Osteoblast (primary cell): ENCODE measurements around the gene NCAM1. TPM values are rescaled to one million over a fixed set of nuclear protein-coding genes. Genes with fewer than 3 reads are reported as not detected.

Source experiments
- DNase-seq: peaks from one replicate; pipeline ENCODE4 v3.0.0; 2011; ENCODE audit warnings: low spot score, mixed read lengths; ENCODE audit not compliant: insufficient read length; ENCODE audit errors: missing footprints
- H2AFZ ChIP-seq: 2 replicates; pipeline ENCODE4 v1.6.0; 2011; ENCODE audit warnings: mild to moderate bottlenecking, low read length
- H3K27ac ChIP-seq: 2 replicates; pipeline ENCODE4 v1.5.1; 2011; ENCODE audit warnings: mild to moderate bottlenecking, low read depth, low read length, moderate library complexity
- H3K27me3 ChIP-seq: 2 replicates; pipeline ENCODE4 v1.6.0; 2012; ENCODE audit warnings: mild to moderate bottlenecking, control low read depth, inconsistent platforms, low read length, moderate library complexity; ENCODE audit not compliant: insufficient read depth
- H3K36me3 ChIP-seq: 2 replicates; pipeline ENCODE4 v1.5.1; 2011; ENCODE audit warnings: mild to moderate bottlenecking, low read length, control low read depth, moderate library complexity; ENCODE audit not compliant: insufficient read depth
- H3K4me1 ChIP-seq: 2 replicates; pipeline ENCODE4 v1.5.1; 2011; ENCODE audit warnings: mild to moderate bottlenecking, low read length, control low read depth, moderate library complexity; ENCODE audit not compliant: insufficient read depth
- H3K4me2 ChIP-seq: 2 replicates; pipeline ENCODE4 v1.6.0; 2011; ENCODE audit warnings: mild to moderate bottlenecking, low read length; ENCODE audit not compliant: insufficient read depth
- H3K4me3 ChIP-seq: fragments of 200-600 bp; sonication (generic); 3 replicates; pipeline ENCODE4 v1.5.1; 2012; ENCODE audit warnings: mild to moderate bottlenecking, low read length, inconsistent platforms; ENCODE audit not compliant: insufficient read depth
- H3K79me2 ChIP-seq: 2 replicates; pipeline ENCODE4 v1.6.0; 2012; ENCODE audit warnings: mild to moderate bottlenecking, low read length, control low read depth, inconsistent platforms; ENCODE audit not compliant: insufficient read depth
- H3K9me3 ChIP-seq: 2 replicates; pipeline ENCODE4 v1.5.1; 2011; ENCODE audit warnings: low read depth, low read length, control low read depth
- H4K20me1 ChIP-seq: 2 replicates; pipeline ENCODE4 v1.6.0; 2012; ENCODE audit warnings: mild to moderate bottlenecking, low read length, control low read depth; ENCODE audit not compliant: insufficient read depth
- total RNA-seq: library from RNA; depleted of rRNA; stranded (reverse); fragments of >200 nt; gene quantifications from 2 replicates; pipeline ENCODE4 v1.2.3, GENCODE V29; 2012
- TF ChIP-seq, protein P1 (sequence below): IDR thresholded peaks from 2 replicates; pipeline ENCODE4 v1.5.1; 2011; ENCODE audit warnings: mild to moderate bottlenecking, low read depth, low read length, moderate library complexity; ENCODE audit errors: extremely low read depth

The NCAM1 gene
- total RNA-seq, 1 donor: 2.2 TPM

DNA sequence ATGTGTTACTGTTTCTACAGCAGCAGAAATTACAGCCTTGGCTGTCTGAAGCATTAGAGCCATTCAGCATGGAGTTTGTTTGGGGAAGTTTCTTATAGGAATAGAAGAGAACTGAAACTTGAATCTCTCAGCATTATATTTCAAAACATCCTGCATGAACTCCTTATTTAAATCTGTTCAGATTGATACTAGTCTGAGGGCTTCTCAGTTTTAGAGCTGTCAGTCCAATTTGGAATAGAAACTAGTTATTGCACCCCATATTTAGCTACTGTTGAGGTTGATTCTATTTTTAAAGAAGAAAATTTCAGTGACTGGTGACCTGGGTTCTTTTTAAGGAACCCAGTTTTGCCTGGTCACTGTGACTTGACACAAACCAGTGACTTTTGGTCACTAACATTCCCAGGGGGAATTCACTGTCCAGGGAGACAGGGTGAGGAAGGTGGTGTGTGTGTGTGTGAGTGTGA lies 227.2 kb downstream of the NCAM1 start:
- H3K4me3 ChIP-seq: no peak overlapping the region
- H3K4me1 ChIP-seq: peaks cover 20% of the 10 kb centered on the region
- H3K79me2 ChIP-seq: no peaks in the 10 kb centered on the region
- no peak overlapping the region for H2AFZ ChIP-seq
- no peaks in the 10 kb centered on the region for H3K27me3 ChIP-seq
- H3K36me3 ChIP-seq: no peaks in the 10 kb centered on the region
- TF ChIP-seq, protein P1, sequence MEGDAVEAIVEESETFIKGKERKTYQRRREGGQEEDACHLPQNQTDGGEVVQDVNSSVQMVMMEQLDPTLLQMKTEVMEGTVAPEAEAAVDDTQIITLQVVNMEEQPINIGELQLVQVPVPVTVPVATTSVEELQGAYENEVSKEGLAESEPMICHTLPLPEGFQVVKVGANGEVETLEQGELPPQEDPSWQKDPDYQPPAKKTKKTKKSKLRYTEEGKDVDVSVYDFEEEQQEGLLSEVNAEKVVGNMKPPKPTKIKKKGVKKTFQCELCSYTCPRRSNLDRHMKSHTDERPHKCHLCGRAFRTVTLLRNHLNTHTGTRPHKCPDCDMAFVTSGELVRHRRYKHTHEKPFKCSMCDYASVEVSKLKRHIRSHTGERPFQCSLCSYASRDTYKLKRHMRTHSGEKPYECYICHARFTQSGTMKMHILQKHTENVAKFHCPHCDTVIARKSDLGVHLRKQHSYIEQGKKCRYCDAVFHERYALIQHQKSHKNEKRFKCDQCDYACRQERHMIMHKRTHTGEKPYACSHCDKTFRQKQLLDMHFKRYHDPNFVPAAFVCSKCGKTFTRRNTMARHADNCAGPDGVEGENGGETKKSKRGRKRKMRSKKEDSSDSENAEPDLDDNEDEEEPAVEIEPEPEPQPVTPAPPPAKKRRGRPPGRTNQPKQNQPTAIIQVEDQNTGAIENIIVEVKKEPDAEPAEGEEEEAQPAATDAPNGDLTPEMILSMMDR: no peak
- no peaks in the 10 kb centered on the region for H4K20me1 ChIP-seq
- H3K9me3 ChIP-seq: no peaks in the 10 kb centered on the region
- DNase-seq: no peak
- H3K27ac ChIP-seq: no peak overlapping the region
- H3K4me2 ChIP-seq: no peak overlapping the region

DNA sequence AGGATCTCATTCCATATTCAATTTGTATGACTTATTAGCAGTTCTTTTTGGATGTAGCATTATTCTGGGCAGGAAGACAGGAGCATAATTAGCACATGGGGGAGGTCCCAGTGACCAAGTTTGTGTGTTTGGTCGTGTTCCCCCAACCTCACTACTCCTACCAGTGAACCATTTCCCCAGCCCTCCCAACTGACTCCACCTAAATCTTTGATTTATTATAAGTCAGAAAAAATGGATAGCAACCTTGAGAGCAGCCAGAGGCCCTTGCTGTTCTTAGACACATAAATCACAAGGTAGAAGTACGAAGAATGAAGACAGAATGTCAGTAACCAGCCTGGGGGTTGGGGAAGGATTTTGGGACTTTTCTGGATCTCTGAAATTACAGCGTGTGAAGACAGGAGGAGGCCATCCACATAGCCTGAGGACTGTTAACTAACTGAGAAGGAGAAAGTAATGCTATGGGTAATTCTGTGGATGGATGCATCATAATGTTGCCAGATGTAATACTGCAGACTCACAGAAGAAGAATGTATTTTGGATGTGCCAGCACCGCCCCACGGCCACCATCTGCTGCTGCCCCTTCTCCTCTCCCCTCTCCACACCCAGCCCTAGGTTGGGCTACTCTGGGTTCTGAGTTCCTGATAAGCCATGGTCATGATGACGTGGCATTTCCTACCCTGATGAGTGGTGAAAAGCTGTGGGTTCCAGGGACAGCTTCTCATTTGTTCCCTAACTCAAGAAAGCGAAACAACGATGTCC lies 228.9 kb downstream of the NCAM1 start:
- Histone ChIP-seq H3K4me1 (peaks cover 20% of the 10 kb centered on the region), H3K4me2 (peak overlapping the region; percentile 58), H3K9me3 (no peaks in the 10 kb centered on the region), H4K20me1 (no peaks in the 10 kb centered on the region), H3K79me2 (no peaks in the 10 kb centered on the region), H3K4me3 (peak overlapping the region; percentile 12), H3K27me3 (no peaks in the 10 kb centered on the region), H3K27ac (peak overlapping the region; percentile 38), H2AFZ (peak overlapping the region; percentile 45), H3K36me3 (no peaks in the 10 kb centered on the region)
- TF ChIP-seq, protein P1: no peak
- peak; percentile 89 for DNase-seq

DNA sequence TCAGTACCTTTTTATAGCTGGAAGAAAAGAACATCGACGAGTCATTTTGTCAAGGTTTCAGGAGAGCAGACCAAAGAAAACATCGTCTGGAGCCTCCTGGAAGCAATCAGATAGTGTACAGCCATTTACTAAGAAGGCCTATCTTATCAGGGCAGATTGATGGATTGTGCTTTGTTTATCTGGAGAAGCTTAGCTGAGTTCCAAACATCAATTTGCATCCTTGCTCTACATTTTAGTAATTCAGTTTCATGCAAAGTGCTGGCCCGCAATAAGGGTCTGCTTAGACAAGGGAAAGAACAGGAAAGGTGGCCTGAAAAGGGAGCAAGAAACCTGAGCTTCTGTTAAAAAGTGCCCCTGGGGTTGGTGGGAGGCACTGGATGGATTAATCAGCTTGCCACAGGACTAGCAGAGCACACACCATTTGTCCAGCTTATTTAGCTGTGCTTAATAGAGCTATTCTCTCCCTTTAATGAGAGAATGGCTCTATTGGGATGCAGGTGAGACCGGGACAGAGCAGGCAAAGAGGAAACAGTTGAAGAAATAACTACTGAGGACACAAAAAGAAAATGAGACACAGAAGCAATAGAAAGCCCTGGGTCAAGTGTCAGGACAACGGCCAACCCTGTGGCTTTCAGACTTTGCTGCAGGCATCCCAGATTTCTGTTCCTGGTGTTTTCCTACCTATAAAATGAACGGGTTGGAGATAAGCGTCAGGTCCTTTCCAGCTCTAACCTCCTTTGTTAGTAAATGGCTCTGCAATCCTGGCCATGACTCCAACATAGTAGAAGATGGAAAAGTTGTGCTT lies 231.1 kb downstream of the NCAM1 start:
- no peak overlapping the region for H3K27ac ChIP-seq

More for the DNA sequence above, 231.1 kb downstream of the NCAM1 start:
- DNase-seq: peak; percentile 8
- no peaks in the 10 kb centered on the region for H3K27me3 ChIP-seq
- no peaks in the 10 kb centered on the region for H3K36me3 ChIP-seq
- H3K79me2 ChIP-seq: no peaks in the 10 kb centered on the region
- peaks cover 20% of the 10 kb centered on the region for H3K4me1 ChIP-seq
- no peak overlapping the region for H3K4me2 ChIP-seq
- no peaks in the 10 kb centered on the region for H3K9me3 ChIP-seq
- H4K20me1 ChIP-seq: no peaks in the 10 kb centered on the region
- TF ChIP-seq, protein P1: no peak
- H3K4me3 ChIP-seq: no peak overlapping the region
- H2AFZ ChIP-seq: no peak overlapping the region
